SU-DHL-6 (cell line): Measurements from ENCODE around the gene NPFF.

Source experiments
- H2AFZ ChIP-seq: fragments of 200-600 bp; sonication (generic); 2 replicates; pipeline ENCODE4 v1.6.1; 2014; ENCODE audit warnings: low read depth, mild to moderate bottlenecking, moderate library complexity, mixed read lengths, antibody characterized with exemption, low read length; ENCODE audit not compliant: severe bottlenecking
- H3F3A ChIP-seq: fragments of 200-600 bp; shearing (Covaris generic); 2 replicates; pipeline ENCODE4 v1.6.0; 2016; ENCODE audit warnings: antibody characterized with exemption, mild to moderate bottlenecking; ENCODE audit not compliant: insufficient read depth
- H3K27ac ChIP-seq: fragments of 200-600 bp; sonication (generic); 2 replicates; pipeline ENCODE4 v1.5.1; 2016; ENCODE audit warnings: low read depth, mild to moderate bottlenecking, low read length, moderate library complexity, mixed read lengths
- H3K27me3 ChIP-seq: fragments of 200-600 bp; sonication (generic), shearing (Covaris generic); 2 replicates; pipeline ENCODE4 v1.6.0; 2014; ENCODE audit warnings: mild to moderate bottlenecking, low read length
- H3K36me3 ChIP-seq: fragments of 200-600 bp; sonication (generic); 2 replicates; pipeline ENCODE4 v1.6.1; 2014; ENCODE audit warnings: mild to moderate bottlenecking, low read length, mixed read lengths
- H3K4me2 ChIP-seq: fragments of 300-600, 200-600 bp; shearing (Covaris generic), sonication (generic); 2 replicates; pipeline ENCODE4 v1.6.0; 2014; ENCODE audit warnings: low read length, low read depth, mild to moderate bottlenecking; ENCODE audit not compliant: poor library complexity, severe bottlenecking
- H3K4me3 ChIP-seq: fragments of 200-600 bp; sonication (generic); 2 replicates; pipeline ENCODE4 v1.5.1; 2014; ENCODE audit warnings: antibody characterized with exemption, low read length, mild to moderate bottlenecking, mixed read lengths; ENCODE audit not compliant: insufficient read depth, poor library complexity, severe bottlenecking
- H3K79me2 ChIP-seq: fragments of 200-600 bp; sonication (generic); 2 replicates; pipeline ENCODE4 v1.6.1; 2014; ENCODE audit warnings: mild to moderate bottlenecking, low read length, moderate library complexity; ENCODE audit not compliant: insufficient read depth
- H3K9ac ChIP-seq: fragments of 200-600 bp; sonication (generic); 2 replicates; pipeline ENCODE4 v1.7.0; 2014; ENCODE audit warnings: mild to moderate bottlenecking, low read length
- H3K9me2 ChIP-seq: fragments of 200-600 bp; sonication (generic); replicated peaks from 2 replicates; pipeline ENCODE4 v1.6.1; 2014; ENCODE audit warnings: low read length; ENCODE audit not compliant: insufficient read depth
- H3K9me3 ChIP-seq: fragments of 200-600 bp; sonication (generic); 2 replicates; pipeline ENCODE4 v1.6.1; 2014; ENCODE audit warnings: low read length, mixed read lengths; ENCODE audit not compliant: insufficient read depth
- H4K20me1 ChIP-seq: fragments of 200-600 bp; sonication (generic); 2 replicates; pipeline ENCODE4 v1.6.1; 2014; ENCODE audit warnings: low read depth, mild to moderate bottlenecking, antibody characterized with exemption, low read length, moderate library complexity, mixed read lengths
- EZH2phosphoT487 ChIP-seq: fragments of 200-600 bp; sonication (generic), shearing (Covaris generic); conservative IDR thresholded peaks from 2 replicates; pipeline ENCODE4 v1.6.1; 2018; ENCODE audit warnings: mild to moderate bottlenecking, antibody characterized with exemption, low read length, moderate library complexity, mixed read lengths
- TF ChIP-seq, protein P1 (sequence below): fragments of 200-600 bp; sonication (generic); IDR thresholded peaks from one replicate; pipeline ENCODE4 v1.5.1; 2017; ENCODE audit warnings: antibody characterized with exemption, mild to moderate bottlenecking, low read length, moderate library complexity; ENCODE audit not compliant: insufficient read depth, poor library complexity, severe bottlenecking

The NPFF gene

DNA sequence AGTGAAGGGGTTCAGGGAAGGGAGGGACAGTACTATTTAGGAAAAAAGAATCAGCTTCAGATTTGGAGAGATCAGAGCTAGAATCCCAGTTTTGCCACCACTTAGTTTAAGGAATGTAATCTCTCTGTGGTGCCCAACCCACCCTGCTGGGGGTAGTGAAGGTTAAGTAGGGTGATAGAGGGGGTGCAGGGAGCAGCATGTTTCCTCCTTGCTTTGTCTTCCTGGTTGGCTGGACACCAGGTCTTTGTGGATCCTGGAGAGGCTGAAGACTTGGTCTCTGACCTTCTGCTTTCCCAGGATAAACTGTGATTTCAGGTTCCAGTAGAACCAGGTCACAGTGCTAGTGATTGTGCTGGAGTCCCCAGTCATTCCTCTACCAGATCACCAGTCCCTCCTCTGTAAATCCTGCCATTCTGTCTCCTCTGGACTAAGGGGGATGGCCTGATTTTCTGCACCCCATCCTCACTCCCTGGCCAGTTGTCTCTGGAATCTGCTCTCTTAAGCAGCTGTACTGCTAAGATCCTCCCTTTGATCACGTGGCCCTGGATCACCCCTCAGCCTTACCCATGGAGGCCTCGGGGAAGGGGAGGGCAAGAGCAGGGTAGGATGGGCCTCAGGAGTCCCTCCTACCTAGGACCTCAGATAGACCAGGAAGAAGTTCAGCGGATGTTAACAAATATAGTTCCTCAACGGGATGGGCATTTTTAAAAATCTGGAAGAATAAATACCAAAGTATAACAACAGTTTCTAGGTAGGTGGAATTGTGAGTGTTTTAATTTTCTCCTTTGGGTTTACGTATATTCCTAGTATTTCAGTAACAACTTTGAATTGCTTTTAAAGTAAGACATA is 11.2 kb downstream of the NPFF start:
- Histone ChIP-seq H3K4me2 (no peak overlapping the region), H3K4me3 (no peak overlapping the region), H3K9me3 (no peaks in the 10 kb centered on the region), H3K9me2 (no peaks in the 10 kb centered on the region), H3K27ac (no peak overlapping the region), H3K27me3 (no peaks in the 10 kb centered on the region), H3K36me3 (no peaks in the 10 kb centered on the region), H3F3A (peaks cover 11% of the 10 kb centered on the region), H2AFZ (no peak overlapping the region), H4K20me1 (no peaks in the 10 kb centered on the region), H3K79me2 (no peaks in the 10 kb centered on the region), H3K9ac (no peak overlapping the region)
- no peak for TF ChIP-seq EZH2phosphoT487
- TF ChIP-seq, protein P1, sequence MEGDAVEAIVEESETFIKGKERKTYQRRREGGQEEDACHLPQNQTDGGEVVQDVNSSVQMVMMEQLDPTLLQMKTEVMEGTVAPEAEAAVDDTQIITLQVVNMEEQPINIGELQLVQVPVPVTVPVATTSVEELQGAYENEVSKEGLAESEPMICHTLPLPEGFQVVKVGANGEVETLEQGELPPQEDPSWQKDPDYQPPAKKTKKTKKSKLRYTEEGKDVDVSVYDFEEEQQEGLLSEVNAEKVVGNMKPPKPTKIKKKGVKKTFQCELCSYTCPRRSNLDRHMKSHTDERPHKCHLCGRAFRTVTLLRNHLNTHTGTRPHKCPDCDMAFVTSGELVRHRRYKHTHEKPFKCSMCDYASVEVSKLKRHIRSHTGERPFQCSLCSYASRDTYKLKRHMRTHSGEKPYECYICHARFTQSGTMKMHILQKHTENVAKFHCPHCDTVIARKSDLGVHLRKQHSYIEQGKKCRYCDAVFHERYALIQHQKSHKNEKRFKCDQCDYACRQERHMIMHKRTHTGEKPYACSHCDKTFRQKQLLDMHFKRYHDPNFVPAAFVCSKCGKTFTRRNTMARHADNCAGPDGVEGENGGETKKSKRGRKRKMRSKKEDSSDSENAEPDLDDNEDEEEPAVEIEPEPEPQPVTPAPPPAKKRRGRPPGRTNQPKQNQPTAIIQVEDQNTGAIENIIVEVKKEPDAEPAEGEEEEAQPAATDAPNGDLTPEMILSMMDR: no peak

DNA sequence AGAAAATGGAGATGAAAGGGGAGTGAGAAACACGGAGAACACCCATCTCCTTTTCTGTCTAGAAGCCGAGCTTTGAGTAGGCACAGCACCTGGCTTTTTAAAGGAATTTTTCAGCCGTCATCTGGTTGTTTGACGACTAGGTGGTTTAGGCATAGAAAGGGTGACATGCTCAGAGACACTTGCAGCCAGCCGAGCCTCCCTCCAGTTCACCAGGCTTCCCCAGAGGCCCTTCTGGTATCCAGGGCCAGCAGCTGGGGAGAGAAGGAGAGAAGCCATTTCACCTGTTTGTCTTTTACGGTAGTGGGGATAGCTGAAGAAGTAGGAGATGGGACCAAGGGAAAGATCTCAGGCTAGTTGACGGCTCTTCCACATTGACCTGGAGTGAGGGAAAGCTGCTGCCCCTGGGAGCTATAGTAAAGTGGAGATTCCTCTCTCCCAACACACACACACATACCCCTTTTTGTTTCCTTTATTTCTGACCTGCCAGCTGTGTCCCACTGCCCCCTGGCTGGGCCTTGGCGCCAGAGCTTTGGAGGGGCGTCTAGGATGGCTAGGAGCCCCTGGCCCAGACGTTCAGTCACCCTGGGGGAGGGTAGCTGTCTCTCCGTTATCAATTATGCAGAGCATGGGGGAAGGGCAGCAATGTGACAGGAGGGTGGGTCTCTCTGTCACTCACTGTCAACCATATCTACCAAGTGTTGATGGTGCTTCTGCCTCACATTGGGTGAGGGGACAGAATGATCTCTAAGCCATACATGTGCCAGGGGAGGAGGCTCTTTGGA is 13.5 kb downstream of the NPFF start:
- Histone ChIP-seq H3K9me2 (no peaks in the 10 kb centered on the region), H3F3A (peaks cover 4% of the 10 kb centered on the region; the same call in 1 of the 2 replicates), H3K9me3 (no peaks in the 10 kb centered on the region), H2AFZ (peak overlapping the region; percentile 45), H3K79me2 (no peaks in the 10 kb centered on the region), H4K20me1 (no peaks in the 10 kb centered on the region), H3K27me3 (no peaks in the 10 kb centered on the region), H3K9ac (peak overlapping the region; percentile 59), H3K4me2 (peak overlapping the region; percentile 69), H3K27ac (no peak overlapping the region), H3K4me3 (peak overlapping the region; percentile 56), H3K36me3 (no peaks in the 10 kb centered on the region)
- TF ChIP-seq EZH2phosphoT487: no peak
- TF ChIP-seq, protein P1: no peak

DNA sequence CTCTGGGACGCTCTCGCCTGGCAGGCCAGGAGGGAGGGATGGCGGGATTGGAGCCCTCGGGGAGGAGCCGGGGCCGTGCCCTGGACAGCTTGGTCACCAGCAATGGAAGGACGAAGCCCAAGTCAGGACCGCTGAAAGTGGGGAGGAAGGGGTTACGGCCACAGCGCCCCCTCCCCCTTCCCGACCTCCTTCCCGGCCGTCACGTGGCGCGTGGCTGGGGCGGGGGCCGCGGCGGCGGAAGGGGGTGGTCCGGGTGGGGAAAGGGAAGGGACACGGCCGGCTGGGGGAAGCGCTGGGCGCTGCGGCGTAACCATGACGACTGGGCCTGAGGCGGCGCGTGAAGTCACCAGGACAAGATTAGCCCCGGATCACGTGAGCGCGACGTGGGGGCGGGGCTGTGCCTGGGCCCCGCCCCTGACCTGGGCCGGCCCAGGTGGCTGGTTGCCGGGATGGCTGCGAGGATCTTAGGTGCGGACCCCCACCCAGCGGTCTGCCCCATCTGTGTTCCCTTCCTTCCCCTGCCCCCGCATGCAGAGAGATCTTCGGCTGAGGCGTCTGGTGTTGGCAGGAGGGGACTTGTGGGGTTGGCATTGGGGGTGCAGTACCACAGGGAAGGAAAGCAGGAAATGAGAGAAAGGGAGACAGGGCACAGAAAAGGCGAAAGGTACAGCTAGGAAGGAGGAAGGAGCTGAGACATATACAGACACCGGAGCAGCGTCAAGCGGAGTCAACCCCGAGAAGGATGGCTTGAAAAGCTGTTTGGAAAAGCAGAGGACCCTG is 14.3 kb downstream of the NPFF start:
- H3K79me2 ChIP-seq: no peaks in the 10 kb centered on the region
- H3K36me3 ChIP-seq: no peaks in the 10 kb centered on the region

More for the DNA sequence above, 14.3 kb downstream of the NPFF start:
- Histone ChIP-seq H3F3A (peaks cover 4% of the 10 kb centered on the region; the same call in 1 of the 2 replicates), H3K9ac (peak overlapping the region; percentile 59), H3K9me2 (no peaks in the 10 kb centered on the region), H3K27ac (no peak overlapping the region), H3K4me2 (peak overlapping the region; percentile 69), H3K9me3 (no peaks in the 10 kb centered on the region), H4K20me1 (no peaks in the 10 kb centered on the region), H3K27me3 (no peaks in the 10 kb centered on the region), H3K4me3 (peak overlapping the region; percentile 56), H2AFZ (peak overlapping the region; percentile 45)
- no peak for TF ChIP-seq EZH2phosphoT487
- TF ChIP-seq, protein P1: no peak
